Measurements from ENCODE around the gene NEB.

The NEB gene

DNA sequence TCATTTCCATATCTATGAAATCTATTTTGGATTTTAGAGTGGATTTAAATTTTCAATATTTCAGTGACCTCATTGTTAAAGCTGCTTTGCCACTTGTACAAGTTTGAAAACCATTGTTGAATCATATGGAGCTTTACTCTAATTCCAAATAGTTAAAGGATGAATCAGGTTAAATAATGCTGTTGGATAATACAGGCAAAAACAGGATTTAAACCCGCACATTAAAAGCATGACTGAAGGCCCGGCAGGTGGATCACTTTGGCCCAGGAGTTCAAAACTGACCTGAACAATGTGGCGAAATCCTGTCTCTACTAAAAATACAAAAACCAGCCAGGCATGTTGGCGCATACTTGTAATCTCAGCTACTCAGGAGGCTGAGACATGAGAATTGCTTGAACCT lies 256.3 kb downstream of the NEB start:
- no peak for DNase-seq (ENCODE audit: low read depth)

DNA sequence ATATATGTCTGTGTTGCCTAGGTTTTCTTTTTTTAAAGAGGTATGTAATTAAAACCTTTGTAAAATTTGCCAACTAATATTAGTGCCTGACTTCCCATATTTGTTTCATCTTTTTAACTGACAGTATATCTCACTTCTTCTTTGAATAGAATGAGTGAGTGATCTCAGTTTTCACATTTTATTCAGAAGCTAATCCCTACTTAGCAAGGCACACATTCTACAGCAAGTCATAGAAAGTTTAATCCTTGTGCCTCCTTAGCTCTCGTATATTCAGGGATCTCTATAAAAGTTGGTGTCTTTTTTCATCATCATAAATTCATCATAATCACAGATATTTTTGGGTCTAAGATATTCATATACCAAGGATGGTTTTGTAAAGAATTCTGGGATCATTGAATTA lies 258.0 kb downstream of the NEB start:
- DNase-seq (ENCODE audit: low read depth) = no peak

DNA sequence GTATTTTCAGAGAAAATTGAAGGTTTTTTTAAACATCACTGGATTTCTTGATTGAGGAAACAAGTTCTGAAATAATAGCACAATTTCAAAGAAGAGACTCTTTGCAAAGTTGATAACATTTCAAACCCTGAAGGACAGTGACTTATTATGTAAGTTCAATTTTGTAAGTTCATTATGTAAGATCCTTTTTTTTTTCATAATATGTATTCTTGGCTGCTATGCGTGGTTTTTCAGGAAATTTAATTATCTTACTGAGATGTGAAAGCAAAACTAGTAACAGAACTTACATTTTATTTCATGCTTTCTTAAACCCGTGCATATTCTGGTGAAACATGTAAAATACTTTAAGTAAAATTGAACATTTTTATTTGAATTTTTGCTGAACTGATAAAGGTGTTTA lies 259.2 kb downstream of the NEB start:
- DNase-seq (ENCODE audit: low read depth) = no peak

DNA sequence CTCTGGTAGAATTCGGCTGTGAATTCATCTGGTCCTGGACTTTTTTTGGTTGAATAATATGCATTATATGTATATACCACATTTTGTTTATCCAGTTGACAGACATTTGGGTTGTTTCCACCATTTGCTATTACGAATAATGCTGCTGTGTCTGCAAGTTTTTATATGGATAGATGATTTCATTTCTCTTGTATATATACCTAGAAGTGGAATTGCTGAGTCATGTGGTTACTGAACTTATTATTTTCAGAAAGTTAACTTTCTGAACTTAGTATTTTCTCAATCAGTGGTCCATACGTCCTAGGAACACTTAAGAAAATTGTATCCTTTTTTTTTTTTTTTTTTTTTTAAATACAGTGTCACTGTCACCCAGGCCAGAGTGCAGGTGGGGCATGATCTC lies 261.3 kb downstream of the NEB start:
- no peak for DNase-seq (ENCODE audit: low read depth)

DNA sequence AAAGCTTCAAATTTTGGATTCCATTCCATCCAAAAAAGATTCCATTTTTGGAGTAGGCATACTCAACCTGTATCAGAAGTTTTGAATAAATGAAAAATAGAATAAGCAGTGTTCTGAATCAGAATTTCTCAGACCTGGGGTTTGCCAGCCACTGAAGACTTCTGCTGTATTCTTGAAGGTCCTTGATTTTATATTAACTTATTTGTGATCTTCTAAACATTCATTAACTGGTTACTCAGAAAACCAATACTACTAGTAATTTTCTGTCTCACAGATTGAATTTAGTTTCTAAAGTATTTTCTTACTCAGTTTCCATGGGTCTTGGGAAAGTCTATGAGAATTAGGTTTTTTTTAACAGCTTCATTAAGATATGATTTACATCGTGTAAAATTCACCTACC lies 263.7 kb downstream of the NEB start:
- DNase-seq (ENCODE audit: low read depth) = no peak

DNA sequence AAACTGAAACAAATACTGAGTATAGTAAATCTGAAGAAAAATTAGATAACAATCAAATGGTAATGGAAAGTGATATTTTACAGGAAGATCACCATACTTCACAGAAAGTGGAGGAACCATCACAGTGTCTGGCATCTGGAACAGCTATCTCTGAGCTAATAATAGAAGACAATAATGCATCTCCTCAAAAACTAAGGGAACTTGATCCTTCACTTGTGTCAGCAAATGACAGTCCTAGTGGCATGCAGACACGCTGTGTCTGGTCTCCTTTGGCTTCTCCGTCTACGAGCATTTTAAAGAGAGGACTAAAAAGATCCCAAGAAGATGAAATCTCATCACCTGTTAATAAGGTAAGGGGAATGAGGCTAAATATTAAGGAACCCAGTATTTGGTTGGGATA lies 268.5 kb downstream of the NEB start:
- DNase-seq (ENCODE audit: low read depth) = no peak

DNA sequence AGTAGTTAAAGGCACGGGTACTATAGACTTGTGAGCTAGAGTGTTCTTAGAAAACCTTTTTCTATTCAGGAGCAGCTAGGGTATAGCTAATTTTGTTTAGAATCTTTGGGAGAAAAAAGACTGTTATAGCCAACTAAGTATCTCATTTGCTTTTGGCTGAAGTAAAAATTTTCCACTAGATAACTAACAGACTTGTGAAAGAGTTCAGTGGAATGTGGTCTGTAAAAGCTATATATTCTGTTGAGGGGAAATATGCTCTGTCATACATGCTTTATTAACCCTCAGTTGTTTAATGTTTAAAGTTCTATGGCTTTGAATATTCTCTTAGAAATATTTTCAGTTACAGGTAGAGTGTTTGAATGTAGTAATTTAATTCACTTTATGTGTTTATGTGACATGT lies 274.9 kb downstream of the NEB start:
- no peak for DNase-seq (ENCODE audit: low read depth)

DNA sequence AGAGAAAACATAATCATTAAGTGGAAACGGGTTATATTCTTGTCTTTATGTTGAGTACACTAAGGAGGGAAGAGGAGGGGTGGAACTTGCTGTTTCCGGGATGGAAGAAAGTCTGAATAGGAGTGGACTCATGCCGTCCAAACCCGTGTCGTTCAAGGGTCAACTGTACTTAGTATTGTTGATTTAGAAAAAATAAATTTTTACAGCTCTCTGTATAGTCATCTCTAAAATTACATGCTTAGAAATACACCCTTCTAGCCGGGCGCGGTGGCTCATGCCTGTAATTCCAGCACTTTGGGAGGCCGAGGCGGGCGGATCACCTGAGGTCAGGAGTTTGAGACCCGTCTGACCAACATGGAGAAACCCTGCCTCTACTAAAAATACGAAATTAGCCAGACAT lies 295.1 kb downstream of the NEB start:
- no peak for DNase-seq (ENCODE audit: low read depth)

DNA sequence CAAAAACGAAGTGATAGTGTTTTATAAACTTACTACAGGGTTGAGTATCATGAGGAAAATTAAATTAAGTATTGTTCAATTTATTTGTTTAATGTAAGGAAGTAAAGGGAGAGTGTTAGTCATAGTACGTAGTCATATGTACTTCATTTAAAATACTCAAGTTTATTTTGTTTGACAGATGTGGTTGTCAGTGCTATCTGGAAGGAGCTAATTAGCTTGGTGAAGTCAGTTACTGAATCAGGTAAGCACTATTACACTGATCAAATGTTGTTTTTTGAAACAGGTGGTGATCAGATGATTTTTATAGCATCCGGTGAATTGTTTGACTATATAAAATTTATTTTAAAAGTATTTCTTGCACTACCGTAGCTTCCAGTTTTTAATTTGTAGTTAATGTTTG lies 295.8 kb downstream of the NEB start:
- no peak for DNase-seq (ENCODE audit: low read depth)

DNA sequence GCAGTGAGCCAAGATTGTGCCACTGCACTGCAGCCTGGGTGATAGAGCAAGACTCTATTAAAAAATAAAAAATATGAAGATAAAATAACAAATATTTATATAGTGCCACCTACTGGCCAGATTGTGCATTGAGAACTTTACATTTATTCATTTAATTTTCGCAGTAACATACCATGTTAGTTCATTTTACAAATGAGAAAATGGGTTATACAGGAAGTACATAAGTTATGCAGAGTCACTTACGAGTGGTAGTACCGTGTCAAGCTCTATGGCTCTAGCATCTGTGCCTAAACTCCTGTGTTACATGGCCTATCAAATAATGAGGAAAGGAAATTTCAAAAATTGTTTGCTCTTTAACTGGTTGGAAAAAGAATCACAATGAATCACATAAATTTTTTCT lies 296.6 kb downstream of the NEB start:
- DNase-seq (ENCODE audit: low read depth) = no peak
